HepG2 (cell line): Measurements from ENCODE around the gene AGAP1. TPM values are rescaled to one million over a fixed set of nuclear protein-coding genes. Genes with fewer than 3 reads are reported as not detected.

ENCODE experiments used
- ARHGAP35 ChIP-seq: sonication (generic); formaldehyde crosslinking; IDR thresholded peaks from 2 replicates; pipeline ENCODE4 v1.9.0; 2022; ENCODE audit warnings: mild to moderate bottlenecking, inconsistent platforms, moderate library complexity, missing genetic modification reagents, borderline replicate concordance
- ATF7-NPFF ChIP-seq: sonication (generic); formaldehyde crosslinking; IDR thresholded peaks from 2 replicates; pipeline ENCODE4 v1.8.1; 2023; ENCODE audit warnings: mild to moderate bottlenecking, low read depth, missing genetic modification reagents, moderate library complexity
- CREB1 ChIP-seq, 2 experiments: fragments of 450-650 bp in 1 of 2; IDR thresholded peaks; 2 replicates each; pipeline ENCODE4 v1.6.1; 2016 to 2017; ENCODE audit warnings: control low read depth in 1 of 2, mild to moderate bottlenecking in 1 of 2, missing compliant biosample characterization in 1 of 2, missing genetic modification characterization in 1 of 2
- HNF4A ChIP-seq: sonication (generic); formaldehyde crosslinking; IDR thresholded peaks from 2 replicates; pipeline ENCODE4 v1.4.0; 2020; ENCODE audit warnings: missing genetic modification reagents
- HNRNPK ChIP-seq: fragments of 200-400 bp; formaldehyde crosslinking; IDR thresholded peaks from 2 replicates; pipeline ENCODE4 v1.6.1; 2018; ENCODE audit warnings: low read length, low read depth, moderate library complexity, mild to moderate bottlenecking; ENCODE audit not compliant: poor library complexity, severe bottlenecking
- MEIS2 ChIP-seq: sonication (generic); formaldehyde crosslinking; IDR thresholded peaks from 2 replicates; pipeline ENCODE4 v1.9.0; 2021; ENCODE audit warnings: mild to moderate bottlenecking, missing genetic modification reagents
- NCOA5 ChIP-seq: sonication (generic); formaldehyde crosslinking; IDR thresholded peaks from 2 replicates; pipeline ENCODE4 v1.4.0; 2020; ENCODE audit warnings: missing genetic modification reagents
- NFE2L1 ChIP-seq: sonication (generic); formaldehyde crosslinking; IDR thresholded peaks from 2 replicates; pipeline ENCODE4 v1.4.0; 2020; ENCODE audit warnings: missing genetic modification reagents, mild to moderate bottlenecking, borderline replicate concordance
- RFX1 ChIP-seq: fragments of 450-650 bp; IDR thresholded peaks from 2 replicates; pipeline ENCODE4 v1.6.1; 2017
- TBX3 ChIP-seq: fragments of 450-650 bp; IDR thresholded peaks from 2 replicates; pipeline ENCODE4 v1.6.1; 2017; ENCODE audit warnings: antibody characterized with exemption, mild to moderate bottlenecking, inconsistent platforms, borderline replicate concordance
- TEAD3 ChIP-seq: optimal IDR thresholded peaks from 2 replicates; pipeline ENCODE3; 2016; ENCODE audit warnings: borderline replicate concordance
- YEATS2 ChIP-seq: sonication (generic); formaldehyde crosslinking; IDR thresholded peaks from 2 replicates; pipeline ENCODE4 v1.4.0; 2020; ENCODE audit warnings: missing genetic modification reagents, borderline replicate concordance
- ZEB1 ChIP-seq: IDR thresholded peaks from 2 replicates; pipeline ENCODE4 v1.6.1; 2012; ENCODE audit warnings: mild to moderate bottlenecking, low read depth, inconsistent platforms; ENCODE audit not compliant: insufficient replicate concordance
- ZFP82 ChIP-seq: sonication (generic); formaldehyde crosslinking; IDR thresholded peaks from 2 replicates; pipeline ENCODE4 v1.5.1; 2020; ENCODE audit warnings: mild to moderate bottlenecking, missing genetic modification reagents, borderline replicate concordance
- ZMYM2 ChIP-seq: sonication (generic); formaldehyde crosslinking; IDR thresholded peaks from 2 replicates; pipeline ENCODE4 v1.8.0; 2022; ENCODE audit warnings: mild to moderate bottlenecking, missing genetic modification reagents
- ZNF557 ChIP-seq: sonication (generic); formaldehyde crosslinking; IDR thresholded peaks from 2 replicates; pipeline ENCODE4 v1.4.0; 2020; ENCODE audit warnings: missing genetic modification reagents
- ZNF598 ChIP-seq: sonication (generic); formaldehyde crosslinking; IDR thresholded peaks from 2 replicates; pipeline ENCODE4 v1.5.1; 2020; ENCODE audit warnings: mild to moderate bottlenecking, missing genetic modification reagents, borderline replicate concordance
- ZNF660 ChIP-seq: sonication (generic); formaldehyde crosslinking; IDR thresholded peaks from 2 replicates; pipeline ENCODE4 v1.5.1; 2020; ENCODE audit warnings: mild to moderate bottlenecking, low read depth, missing genetic modification reagents, borderline replicate concordance
- ZNF883 ChIP-seq: sonication (generic); formaldehyde crosslinking; IDR thresholded peaks from 2 replicates; pipeline ENCODE4 v1.5.1; 2020; ENCODE audit warnings: mild to moderate bottlenecking, missing genetic modification reagents; ENCODE audit errors: not compliant biosample characterization
- ZSCAN22 ChIP-seq: sonication (generic); formaldehyde crosslinking; IDR thresholded peaks from 2 replicates; pipeline ENCODE4 v1.4.0; 2020; ENCODE audit warnings: mild to moderate bottlenecking, missing genetic modification reagents
- polyA plus RNA-seq, 8 experiments: library from polyadenylated mRNA; depleted of rRNA in 3 of 8; stranded (reverse) in 7 of 8; unstranded in 1 of 8; fragments of >200 nt; fragmentation: Illumina TruSeq in 4 of 8; extraction: Trizol in 4 of 8; gene quantifications; 2 replicates each; pipeline versions ENCODE4 v1.2.1 to v1.2.3, GENCODE V29; 2011 to 2016; ENCODE audit warnings: low read depth in 4 of 8, missing spikeins in 1 of 8, mixed read lengths in 1 of 8; ENCODE audit not compliant: insufficient read depth in 1 of 8
- total RNA-seq, 5 experiments: library from RNA; depleted of rRNA; stranded (reverse); fragments of >200 nt; fragmentation: Illumina TruSeq; extraction: Trizol; gene quantifications; 2 replicates each; pipeline ENCODE4 v1.2.3, GENCODE V29; 2016; ENCODE audit warnings: low read depth in 1 of 5
- TF ChIP-seq, protein P1 (sequence below), 2 experiments: IDR thresholded peaks; 2 replicates each; pipeline ENCODE4 v1.6.1; 2011 to 2012; ENCODE audit warnings: low read length in 2 of 2, borderline replicate concordance in 1 of 2, low read depth in 1 of 2, mild to moderate bottlenecking in 1 of 2, moderate library complexity in 1 of 2
- TF ChIP-seq, protein P2 (sequence below): sonication (generic); formaldehyde crosslinking; IDR thresholded peaks from 2 replicates; pipeline ENCODE4 v1.5.1; 2020; ENCODE audit warnings: missing genetic modification reagents, mild to moderate bottlenecking, borderline replicate concordance
- TF ChIP-seq, protein P3 (sequence below): IDR thresholded peaks from 2 replicates; pipeline ENCODE4 v1.6.1; 2016; ENCODE audit warnings: missing genetic modification reagents, missing compliant biosample characterization
- TF ChIP-seq, protein P4 (sequence below): sonication (generic); formaldehyde crosslinking; IDR thresholded peaks from 2 replicates; pipeline ENCODE4 v1.8.0; 2022; ENCODE audit warnings: missing genetic modification reagents, mild to moderate bottlenecking, inconsistent platforms, borderline replicate concordance

Gene AGAP1
- total and polyA plus RNA-seq, 2 of the 13 experiments (the other 11 are each of a cell fraction or from before 2014, with no cell fraction given), result 21.2 to 32.7 TPM

DNA sequence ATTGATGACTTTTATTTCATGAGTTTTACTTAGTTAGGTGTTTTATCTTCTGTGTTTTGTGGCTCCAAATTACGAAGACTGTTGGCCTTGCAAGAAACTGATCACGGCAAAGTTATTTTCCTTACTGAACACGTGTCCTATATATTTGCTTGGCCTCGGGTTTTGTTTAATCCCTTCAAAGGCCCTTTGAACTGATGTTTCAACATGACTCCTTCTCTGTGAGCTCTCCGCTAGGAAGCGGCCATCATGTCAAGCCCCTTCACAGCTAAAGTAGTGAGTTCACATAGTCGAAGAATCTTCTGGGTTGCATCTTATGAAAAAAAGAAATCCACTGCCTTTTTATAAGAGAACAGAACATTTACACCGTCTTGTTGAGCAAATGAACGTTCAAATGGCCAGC, 515.0 kb downstream of the AGAP1 start (continued):
- TF ChIP-seq, protein P1, sequence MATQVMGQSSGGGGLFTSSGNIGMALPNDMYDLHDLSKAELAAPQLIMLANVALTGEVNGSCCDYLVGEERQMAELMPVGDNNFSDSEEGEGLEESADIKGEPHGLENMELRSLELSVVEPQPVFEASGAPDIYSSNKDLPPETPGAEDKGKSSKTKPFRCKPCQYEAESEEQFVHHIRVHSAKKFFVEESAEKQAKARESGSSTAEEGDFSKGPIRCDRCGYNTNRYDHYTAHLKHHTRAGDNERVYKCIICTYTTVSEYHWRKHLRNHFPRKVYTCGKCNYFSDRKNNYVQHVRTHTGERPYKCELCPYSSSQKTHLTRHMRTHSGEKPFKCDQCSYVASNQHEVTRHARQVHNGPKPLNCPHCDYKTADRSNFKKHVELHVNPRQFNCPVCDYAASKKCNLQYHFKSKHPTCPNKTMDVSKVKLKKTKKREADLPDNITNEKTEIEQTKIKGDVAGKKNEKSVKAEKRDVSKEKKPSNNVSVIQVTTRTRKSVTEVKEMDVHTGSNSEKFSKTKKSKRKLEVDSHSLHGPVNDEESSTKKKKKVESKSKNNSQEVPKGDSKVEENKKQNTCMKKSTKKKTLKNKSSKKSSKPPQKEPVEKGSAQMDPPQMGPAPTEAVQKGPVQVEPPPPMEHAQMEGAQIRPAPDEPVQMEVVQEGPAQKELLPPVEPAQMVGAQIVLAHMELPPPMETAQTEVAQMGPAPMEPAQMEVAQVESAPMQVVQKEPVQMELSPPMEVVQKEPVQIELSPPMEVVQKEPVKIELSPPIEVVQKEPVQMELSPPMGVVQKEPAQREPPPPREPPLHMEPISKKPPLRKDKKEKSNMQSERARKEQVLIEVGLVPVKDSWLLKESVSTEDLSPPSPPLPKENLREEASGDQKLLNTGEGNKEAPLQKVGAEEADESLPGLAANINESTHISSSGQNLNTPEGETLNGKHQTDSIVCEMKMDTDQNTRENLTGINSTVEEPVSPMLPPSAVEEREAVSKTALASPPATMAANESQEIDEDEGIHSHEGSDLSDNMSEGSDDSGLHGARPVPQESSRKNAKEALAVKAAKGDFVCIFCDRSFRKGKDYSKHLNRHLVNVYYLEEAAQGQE (IDR thresholded peaks at IDR 0.05; ENCODE audit: borderline replicate concordance in 1 of 2, low read depth in 1 of 2, low read length in 2 of 2), result no peak
- TF ChIP-seq ZSCAN22 (CRISPR knock-in tag) (no peak), RFX1 (no peak), ZNF557 (no peak), ZNF660 (CRISPR knock-in tag) (no peak), ARHGAP35 (no peak), HNF4A (CRISPR knock-in tag) (peak; percentile 79), ZMYM2 (CRISPR knock-in tag) (peak; percentile 53; the same call in 1 of the 2 replicates), ZEB1 (no peak), NFE2L1 (no peak), ATF7-NPFF (CRISPR knock-in tag) (no peak), CREB1 (IDR thresholded peaks at IDR 0.05) (no peak), CREB1 (CRISPR knock-in tag; IDR thresholded peaks at IDR 0.05) (no peak), ZFP82 (CRISPR knock-in tag) (no peak), ZNF883 (no peak), NCOA5 (CRISPR knock-in tag) (no peak), ZNF598 (CRISPR knock-in tag) (no peak), HNRNPK (no peak), MEIS2 (CRISPR knock-in tag) (no peak), YEATS2 (CRISPR knock-in tag) (no peak), TEAD3 (no peak), TBX3 (no peak)
- TF ChIP-seq, protein P2, sequence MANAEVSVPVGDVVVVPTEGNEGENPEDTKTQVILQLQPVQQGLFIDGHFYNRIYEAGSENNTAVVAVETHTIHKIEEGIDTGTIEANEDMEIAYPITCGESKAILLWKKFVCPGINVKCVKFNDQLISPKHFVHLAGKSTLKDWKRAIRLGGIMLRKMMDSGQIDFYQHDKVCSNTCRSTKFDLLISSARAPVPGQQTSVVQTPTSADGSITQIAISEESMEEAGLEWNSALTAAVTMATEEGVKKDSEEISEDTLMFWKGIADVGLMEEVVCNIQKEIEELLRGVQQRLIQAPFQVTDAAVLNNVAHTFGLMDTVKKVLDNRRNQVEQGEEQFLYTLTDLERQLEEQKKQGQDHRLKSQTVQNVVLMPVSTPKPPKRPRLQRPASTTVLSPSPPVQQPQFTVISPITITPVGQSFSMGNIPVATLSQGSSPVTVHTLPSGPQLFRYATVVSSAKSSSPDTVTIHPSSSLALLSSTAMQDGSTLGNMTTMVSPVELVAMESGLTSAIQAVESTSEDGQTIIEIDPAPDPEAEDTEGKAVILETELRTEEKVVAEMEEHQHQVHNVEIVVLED (CRISPR knock-in tag), result no peak; the same call in 1 of the 2 replicates
- TF ChIP-seq, protein P3, sequence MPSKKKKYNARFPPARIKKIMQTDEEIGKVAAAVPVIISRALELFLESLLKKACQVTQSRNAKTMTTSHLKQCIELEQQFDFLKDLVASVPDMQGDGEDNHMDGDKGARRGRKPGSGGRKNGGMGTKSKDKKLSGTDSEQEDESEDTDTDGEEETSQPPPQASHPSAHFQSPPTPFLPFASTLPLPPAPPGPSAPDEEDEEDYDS (CRISPR knock-in tag), result no peak
- TF ChIP-seq, protein P4, sequence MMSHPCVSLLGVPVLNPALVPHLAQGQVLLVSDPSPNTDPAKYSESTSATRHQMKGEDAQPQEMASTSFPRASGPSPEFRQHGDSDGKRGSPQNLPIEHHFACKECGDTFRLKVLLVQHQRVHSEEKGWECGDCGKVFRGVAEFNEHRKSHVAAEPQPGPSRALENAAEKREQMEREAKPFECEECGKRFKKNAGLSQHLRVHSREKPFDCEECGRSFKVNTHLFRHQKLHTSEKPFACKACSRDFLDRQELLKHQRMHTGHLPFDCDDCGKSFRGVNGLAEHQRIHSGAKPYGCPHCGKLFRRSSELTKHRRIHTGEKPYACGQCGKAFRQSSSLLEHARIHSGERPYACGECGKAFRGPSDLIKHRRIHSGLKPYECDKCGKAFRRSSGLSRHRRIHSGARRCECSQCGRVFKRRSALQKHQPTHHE, result no peak
